HG02840 (cell line): ENCODE measurements around the gene OR52E8.
A peak's percentile ranks its signal among the peaks of the same experiment; 100 is the strongest.

Source experiments
- ATAC-seq: cut with Tn5 transposase; IDR thresholded peaks from one replicate; pipeline ENCODE4 v1.9.1; 2021; ENCODE audit warnings: mild to moderate bottlenecking, moderate library complexity, moderate number of reproducible peaks; ENCODE audit not compliant: unreplicated experiment, low FRiP score

The OR52E8 gene

DNA sequence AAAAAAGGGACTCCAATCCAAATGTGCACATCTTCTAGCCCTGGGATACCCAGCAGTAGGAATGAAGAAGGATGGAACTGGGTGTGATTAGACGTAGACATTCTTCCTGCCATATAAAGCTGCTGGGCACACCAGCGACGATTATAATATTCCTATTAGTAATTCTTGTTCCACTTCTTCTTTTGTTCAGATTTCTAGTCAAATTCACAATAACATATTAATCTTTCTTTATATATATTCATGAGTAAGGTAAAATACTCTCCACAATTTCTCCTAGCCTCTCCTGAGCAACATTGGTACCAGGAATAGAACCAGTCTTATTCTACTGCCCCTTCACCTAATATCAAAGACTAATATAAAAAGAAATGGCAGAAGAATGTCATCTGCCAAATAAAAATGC lies at the start of gene OR52E8:
TSS of gene OR52E8 (minus strand) at position 101 of the 400 bp plus-strand sequence. CDS start at position 101, 0 bp downstream.
- ATAC-seq, result no peak

DNA sequence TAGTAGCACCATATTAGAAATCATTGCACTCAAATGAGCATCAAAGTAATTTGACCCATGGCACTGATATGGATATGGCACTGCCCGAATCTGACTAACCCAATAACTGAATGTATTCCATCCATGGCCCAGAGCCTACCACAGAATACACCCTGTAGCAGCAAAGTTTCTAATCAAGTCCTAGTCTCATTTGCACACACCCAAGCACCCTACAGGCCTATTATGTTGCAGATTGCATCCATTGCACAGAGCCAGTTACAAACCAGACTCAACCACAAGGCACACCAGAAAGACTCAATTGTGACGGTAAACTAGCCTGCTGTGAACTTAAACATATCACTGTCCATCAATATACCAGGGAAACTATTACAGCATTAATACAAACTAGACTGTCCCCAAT lies 42.0 kb upstream of the OR52E8 start:
- no peak for ATAC-seq

DNA sequence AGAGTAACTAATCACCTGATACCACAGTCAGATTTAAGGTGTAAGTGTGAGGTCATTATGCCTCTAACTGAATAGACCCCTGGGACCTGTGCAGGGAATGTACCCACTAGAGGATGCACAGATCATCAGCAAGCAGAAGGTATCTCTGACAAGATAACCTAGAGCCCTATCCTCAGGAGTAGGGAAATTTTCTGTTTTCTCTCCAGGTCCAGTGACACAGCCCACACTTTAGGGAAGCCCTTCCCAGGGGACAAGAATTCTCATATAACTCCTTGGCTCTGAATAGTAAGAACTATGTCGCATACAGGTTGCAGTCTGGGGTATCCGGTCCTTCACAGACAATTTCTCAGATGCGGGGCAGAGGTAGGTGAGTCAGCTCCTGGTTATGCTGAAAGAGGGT lies 35.4 kb upstream of the OR52E8 start, which contains the start of gene OR52E5:
TSS of gene OR52E5 (plus strand) at position 301 of the 400 bp plus-strand sequence. CDS start 7,569 bp downstream, outside the sequence.
- ATAC-seq, result no peak

DNA sequence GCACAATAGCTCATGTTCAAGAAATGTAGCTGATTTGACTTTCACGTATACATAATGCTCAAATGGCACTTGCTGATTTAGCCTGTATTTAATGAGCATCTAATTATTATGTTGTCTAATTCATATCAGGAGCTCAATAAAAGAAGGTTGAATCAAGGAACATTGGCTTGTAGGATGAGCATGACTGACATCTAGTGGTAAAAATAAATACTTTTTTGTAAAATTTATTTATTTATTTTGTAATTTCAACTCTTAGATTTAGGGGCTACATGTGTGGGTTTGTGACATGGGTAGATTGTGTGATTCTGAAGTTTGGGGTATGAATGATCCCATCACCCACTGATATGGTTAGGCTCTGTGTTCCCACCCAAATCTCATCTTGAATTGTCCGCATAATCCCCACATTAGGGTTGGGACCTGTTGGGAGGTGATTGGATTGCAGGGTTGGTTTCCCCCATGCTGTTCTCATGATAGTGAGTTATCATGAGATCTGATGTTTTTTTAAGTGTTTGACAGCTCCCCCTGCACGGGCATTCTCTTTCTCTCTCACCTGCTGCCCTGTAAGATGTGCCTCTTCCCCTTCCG lies 33.8 kb upstream of the OR52E8 start:
- ATAC-seq, result no peak

DNA sequence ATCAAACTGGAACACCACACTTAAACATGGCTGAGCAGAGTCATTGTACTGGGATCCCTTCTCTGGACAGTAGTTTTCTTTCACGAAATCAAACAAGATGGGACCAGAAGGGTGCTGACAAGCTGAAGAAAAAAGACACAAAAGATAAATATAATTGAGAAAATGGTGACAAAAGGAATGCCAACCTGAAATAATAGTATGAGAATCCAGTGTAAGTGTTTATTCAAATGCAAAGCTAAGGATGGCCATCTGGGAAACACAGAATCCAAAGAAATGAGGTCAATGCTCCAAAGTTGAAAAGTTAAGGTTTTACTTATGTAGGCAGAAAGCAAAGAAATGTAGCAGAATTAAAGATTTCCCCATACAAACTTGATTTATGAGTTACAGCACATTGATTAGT lies 30.2 kb upstream of the OR52E8 start:
- no peak for ATAC-seq

DNA sequence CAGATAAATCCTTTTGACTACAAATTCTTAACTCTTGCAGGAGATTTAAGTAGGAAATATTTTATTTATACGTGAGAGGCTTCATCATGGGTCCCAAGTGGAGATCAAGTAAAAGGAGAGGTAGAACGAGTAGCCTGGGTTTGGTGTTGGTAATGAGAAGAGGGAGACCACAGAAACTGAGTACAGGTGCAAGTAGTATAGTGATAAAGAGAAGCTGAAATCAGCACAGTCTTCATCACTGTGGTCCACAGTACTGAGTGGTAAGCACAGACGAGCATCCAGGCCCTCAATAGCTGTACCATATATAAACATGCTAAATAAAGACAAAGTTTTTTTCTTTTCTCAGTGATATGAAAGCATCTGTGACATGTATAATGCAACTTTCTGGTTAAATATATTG lies 29.7 kb upstream of the OR52E8 start:
- ATAC-seq, result no peak

DNA sequence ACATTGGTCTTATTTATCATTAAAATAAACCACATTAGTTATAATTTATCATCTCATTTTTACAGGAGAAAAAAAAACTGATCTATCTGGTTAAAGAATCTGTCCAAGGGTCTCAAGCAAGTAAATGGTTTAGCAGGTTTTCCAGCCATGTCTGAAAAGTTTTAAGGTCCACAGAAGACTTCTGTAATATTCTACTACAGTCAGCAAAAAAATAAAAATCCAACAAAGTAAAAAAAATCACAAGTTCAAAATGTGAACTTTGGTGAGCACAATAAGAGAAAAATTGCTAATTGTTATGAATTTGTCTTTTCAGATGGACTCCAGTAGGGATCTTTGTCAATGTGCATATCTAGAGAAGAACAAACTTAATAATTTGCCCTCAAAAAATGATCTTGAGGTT lies 24.3 kb upstream of the OR52E8 start:
- ATAC-seq, result no peak

DNA sequence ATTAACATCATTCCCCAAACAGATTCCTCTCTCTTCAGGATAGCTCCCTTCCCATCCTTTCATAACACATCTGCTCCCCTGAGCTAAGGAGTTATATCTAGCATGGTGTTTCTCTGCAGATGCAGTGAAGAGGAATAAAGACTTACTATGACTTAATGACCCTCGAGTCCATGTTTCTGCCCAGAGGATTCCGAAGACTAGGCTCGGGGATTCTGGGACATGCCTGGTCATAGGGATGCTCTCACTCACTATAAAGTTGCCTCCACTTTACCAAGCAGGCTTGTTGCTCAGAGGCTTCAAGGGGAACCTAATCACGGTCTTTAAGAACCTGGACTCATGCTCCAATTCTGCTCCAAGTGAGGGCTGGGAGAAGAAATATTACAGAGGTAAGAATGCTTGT lies 22.8 kb upstream of the OR52E8 start, which contains the start of gene OR52E4:
TSS of gene OR52E4 (plus strand) at position 301 of the 400 bp plus-strand sequence. CDS start 3,664 bp downstream, outside the sequence.
- ATAC-seq, result no peak

DNA sequence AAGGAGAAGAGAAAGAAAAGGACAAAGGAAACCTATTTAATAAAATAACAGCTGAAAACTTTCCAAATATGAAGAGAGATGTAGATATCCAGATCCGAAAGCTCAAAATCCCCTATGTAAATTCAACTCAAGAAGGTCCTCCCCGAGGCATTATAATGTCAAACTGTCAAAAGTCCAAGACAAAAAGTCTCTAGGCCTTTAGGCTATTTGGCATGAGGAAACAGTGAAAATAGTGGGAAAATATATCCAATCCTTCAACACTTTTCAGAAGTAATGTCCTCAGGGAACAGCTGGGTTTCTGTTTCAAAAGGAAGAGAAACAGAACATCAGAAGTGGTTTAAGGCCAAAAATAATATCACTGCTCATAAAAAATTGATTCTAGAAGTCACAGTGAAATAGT lies 21.1 kb upstream of the OR52E8 start:
- ATAC-seq, result no peak

DNA sequence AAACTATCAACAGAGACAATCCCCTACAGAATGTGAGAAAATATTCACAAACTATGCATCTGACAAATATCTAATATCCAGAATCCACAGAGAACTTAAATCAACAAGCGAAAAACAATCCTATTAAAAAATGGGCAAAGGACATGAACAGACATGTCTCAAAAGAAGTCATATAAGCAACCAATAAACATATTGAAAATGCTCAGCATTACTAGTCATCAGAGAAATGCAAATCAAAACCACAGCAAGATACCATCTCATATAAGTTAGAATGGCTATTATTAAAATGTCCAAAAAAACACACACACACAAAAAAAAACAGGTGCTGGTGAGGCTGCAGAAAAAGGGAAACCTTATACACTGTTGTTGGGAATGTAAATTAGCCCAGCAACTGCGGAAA lies 8.3 kb upstream of the OR52E8 start:
- ATAC-seq, result no peak

DNA sequence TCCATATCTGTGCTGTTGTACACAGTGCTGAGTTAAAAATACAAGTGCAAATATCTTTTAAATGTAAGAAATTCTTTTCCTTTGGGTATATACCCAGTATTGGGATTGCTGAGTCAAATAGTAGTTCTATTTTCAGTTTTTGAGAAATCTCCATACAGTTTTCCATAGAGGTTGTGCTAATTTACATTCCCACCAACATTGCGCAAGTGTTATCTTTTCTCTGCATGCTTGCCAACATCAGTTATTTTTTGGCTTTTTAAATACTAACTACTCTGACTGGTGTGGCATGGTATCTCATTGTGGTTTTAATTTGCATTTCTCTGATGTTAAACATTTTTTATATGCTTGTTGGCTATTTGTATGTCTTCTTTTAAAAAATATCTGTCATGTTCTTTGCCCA lies 6.5 kb downstream of the OR52E8 start:
- ATAC-seq, result no peak

DNA sequence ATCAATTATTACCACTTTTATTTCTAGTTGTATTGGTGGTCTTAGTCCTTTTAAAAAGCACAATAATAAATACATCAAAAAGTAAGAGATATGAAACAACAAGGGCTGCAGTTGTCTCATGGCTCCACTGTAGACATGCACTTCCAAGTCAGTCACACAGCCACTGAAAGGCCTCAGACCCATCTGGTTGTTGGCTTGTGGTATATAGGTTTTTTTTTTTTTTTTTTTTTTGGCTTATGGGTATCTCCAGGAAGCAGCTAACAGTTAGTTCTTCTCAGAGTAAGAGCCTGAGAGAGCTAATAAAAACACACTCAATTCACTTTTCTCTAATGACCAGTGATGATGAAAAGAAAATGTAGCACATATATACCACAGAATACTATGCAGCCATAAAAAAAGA lies 9.8 kb downstream of the OR52E8 start:
- ATAC-seq, result no peak

DNA sequence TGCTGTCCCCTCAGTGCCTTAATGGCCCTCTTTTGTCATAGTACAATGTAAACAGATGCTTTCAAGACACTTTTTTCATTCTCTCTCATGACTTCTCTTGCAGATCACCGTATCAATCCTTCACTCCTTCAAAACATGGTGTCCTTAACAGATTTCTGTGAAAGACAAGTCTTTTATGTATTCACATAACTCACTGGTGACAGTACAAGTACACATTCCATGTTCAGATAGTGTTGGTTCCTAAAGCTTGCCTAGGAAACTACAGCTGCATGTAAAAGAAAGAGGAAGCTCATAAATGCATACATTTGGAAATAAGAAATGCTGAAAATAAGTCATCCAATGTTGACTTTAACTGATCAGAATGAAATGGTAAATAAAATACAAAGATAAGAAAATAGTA lies 10.8 kb downstream of the OR52E8 start:
- no peak for ATAC-seq

DNA sequence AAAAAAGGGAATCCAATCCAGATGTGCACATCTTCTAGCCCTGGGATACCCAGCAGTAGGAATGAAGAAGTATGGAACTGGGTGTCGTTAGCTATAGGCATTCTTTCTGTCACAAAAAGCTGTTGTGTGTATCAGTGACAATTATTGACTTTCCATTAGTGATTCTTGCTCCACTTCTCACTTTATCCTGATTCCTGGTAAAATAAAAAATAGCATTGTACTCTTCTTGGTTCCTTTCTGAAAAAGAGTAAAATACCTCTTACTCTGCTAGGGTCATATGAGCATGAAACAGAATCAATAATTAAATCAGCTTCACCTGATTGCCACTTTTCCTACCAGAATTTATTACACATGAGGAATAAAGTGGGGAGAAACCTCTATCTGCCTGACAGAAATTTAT lies 15.7 kb downstream of the OR52E8 start, which contains the start of gene OR52E6:
TSS of gene OR52E6 (minus strand) at position 101 of the 400 bp plus-strand sequence. CDS start at position 101, 0 bp downstream.
- ATAC-seq, result no peak

DNA sequence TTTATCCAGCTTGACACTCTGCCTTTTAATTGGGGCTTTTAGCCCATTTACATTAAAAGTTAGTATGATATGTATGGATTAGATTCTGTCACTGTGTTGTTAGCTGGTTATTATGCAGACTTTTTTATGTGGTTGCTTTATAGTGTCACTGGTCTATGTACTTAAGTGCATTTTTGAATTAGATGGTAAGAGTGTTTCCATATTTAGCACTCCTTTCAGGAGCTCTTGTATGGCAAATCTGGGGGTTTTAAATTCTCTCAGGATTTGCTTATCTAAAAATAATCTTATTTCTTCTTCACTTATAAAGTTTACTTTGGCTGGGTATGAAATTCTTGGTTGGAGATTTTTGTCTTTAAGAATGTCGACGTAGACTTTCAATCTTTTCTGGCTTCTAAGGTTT lies 19.8 kb downstream of the OR52E8 start:
- no peak for ATAC-seq

DNA sequence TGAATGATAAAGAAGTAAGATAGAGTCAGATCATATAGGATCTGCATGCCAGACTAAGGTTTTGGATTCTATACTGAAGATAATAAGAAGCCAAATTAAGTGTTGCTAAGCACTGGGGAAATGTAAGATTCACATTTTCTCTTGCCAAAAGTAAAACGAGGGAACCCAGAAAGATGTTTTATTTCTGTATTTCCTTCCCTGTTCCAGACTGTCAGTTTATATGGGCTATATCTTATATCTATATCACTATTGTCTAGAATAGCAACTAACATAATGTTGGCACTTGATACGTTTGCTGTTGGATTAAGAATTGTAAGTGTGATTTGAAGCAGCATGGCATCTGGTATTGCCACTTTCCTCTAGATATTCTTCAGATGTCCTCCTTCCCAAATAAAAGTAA lies 24.0 kb downstream of the OR52E8 start:
- ATAC-seq, result no peak

DNA sequence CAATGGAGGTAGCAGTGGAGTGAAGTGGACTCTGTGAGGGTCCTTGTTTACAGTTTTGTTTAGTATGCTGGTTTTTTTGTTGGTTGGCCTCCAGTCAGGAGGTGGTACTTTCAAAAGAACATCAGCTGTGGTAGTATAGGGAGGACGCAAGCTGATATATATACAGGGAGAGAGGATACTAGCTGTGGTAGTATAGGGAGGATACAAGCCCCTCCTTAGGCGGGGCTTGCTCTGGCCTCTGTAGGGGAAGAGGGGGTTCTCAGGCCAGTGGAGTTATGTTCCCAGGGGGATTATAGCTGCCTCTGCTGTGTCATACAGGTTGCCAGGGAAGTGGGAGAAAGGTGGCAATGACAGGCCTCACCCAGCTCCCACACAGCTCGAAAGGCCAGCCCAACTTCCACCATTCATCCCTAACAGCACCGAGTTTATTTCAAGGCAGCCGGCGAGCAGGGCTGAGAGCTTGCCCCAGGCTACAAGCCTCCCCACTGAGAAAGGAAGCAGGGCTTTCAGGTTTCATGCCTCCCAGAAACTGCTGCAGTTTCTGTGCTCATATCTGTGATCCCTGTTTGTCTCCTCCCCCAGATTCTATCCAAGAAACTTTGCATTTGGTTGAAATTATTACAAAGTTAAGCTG lies 26.2 kb downstream of the OR52E8 start:
- no peak for ATAC-seq

DNA sequence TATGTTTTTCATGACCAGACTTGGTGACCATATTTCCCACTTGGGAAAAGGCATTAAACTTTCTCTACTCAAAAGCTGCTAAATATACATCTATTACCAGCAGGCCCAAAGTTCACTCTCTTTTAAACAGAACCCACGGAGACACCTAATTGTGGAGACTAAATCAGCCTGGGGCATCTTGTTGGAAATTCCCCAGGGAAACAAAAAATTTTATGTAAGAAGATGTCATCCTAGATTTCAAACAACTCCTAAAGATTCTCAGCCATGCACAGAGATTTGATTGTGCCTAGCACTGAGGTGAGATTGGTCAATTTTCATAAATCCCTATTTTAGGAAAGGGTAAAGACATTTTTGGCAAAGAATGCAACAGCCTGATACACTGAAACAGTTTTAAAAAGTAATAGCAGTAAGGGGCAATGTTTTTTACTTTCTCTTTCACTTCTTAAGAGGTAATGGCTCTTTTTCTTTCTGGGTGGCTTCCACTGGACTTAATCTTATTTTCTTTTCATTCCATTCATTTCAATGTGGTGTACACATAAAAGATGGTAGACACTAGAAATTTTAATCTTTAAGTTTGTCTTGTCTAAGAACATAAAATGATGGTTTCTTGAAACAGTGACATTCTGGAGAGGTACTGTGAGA lies 39.1 kb downstream of the OR52E8 start:
- peak; percentile 66 for ATAC-seq

DNA sequence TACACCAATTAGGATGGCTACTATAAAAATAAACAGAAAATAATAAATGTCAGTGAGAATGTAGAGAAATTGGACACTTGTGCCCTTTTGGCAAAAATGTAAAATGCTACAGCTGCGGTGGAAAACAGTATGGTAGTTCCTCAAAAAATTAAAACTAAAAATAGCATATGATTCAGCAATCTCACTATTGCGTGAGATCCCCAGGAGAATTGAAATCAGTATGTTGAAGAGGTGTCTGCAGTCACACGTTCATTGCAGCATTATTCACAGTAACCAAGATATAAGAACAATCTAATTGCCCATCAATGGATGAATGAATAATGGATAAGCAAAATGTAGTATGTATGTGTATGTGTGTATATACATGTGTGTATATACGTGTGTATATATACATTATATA lies 42.0 kb downstream of the OR52E8 start:
- no peak for ATAC-seq

DNA sequence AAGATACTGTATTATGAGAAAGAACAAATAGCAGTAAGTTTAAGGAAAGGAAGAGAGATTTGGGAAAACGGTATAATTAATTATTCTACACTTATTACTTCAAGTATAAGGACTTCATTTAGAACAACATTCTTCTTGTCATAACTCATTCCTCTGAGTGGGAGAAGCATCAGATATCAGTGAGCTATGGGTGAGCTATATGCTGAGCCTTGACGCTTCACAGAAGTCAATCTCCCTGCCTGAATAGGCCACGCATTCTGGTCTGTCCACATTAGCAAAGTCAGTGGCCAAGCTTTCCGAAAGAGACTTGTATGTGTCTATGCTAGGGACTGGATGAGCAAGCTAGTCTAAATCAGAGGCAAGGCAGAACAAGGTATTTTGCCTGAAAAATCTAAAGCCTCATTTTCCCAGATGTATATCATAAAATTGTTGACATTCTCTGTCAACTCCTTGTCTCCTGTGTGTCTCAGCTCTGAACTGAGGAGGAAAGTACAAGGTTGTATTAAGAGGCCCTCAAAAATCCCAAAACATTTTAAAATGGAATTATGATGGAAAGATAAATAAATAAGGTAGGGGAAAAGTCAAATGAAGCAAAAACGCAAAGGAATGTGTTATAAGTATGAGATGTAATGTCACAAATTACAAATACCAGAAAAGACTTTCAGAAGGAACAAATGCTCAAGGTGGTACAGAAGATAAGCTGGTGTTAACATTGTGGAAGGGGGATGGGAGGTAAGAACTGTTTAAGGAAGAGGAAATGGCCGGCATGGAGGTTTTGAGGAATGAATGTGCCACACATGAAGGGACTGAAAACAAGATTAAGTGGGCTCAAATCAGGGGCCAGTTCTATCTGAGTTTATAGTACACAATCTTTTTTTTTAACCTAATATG lies 47.3 kb downstream of the OR52E8 start:
- no peak for ATAC-seq

DNA sequence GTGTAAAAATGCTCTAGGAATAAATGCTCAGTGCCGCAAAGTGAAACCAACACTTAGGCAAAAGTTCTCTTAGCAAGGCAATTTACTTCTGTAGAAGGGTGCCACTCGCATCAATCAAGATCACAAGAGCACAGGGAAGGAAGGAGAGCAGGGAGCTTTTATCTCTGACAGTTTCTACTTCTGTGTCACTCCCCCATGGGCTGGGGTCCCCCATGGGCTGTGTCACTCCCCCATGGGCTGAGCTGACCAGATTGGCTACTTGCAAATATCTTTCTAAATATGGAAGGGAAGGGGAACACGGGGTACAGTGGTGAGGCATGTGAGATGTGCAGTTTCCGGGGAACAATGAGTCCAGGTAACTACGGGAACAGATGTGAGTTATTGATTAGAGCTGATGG lies 48.4 kb downstream of the OR52E8 start:
- peak; percentile 9 for ATAC-seq
